Motor neuron (in vitro differentiated cells): ENCODE results near the gene C6orf47. TPM values are rescaled to one million over a fixed set of nuclear protein-coding genes. Genes with fewer than 3 reads are reported as not detected.
"Not testable (repeated sequence)": the region's sequence is repeated elsewhere in the genome, so short reads cannot be mapped to it uniquely, and the experiment has no call there.

Experiments
- ATAC-seq, 8 experiments: fragments of 200-7000 bp; cut with Tn5 transposase; replicated peaks in 6 of 8; 2 replicates each; pipeline ENCODE4 v1.8.0; 2021; ENCODE audit warnings: mild to moderate bottlenecking in 8 of 8, moderate library complexity in 8 of 8
- H3K27ac ChIP-seq, 2 donors: fragments of 250-450 bp; sonication (Bioruptor Pico); 2 replicates each; pipeline ENCODE4 v1.9.0; 2021; ENCODE audit warnings: antibody characterized with exemption in 2 of 2, mild to moderate bottlenecking in 2 of 2, moderate library complexity in 1 of 2
- H3K4me1 ChIP-seq, 2 donors: fragments of 250-450 bp; sonication (Bioruptor Pico); replicated peaks in 1 of 2; 2 replicates each; pipeline ENCODE4 v1.6.1; 2021; ENCODE audit warnings: antibody characterized with exemption in 2 of 2, mild to moderate bottlenecking in 2 of 2, moderate library complexity in 1 of 2
- H3K4me3 ChIP-seq, 5 donors: fragments of 250-450 bp; sonication (Bioruptor Pico); 2 replicates each; pipeline ENCODE4 v1.9.0; 2021; ENCODE audit warnings: antibody characterized with exemption in 5 of 5, mild to moderate bottlenecking in 5 of 5, moderate library complexity in 4 of 5
- WGBS, 10 experiments: fragments of 450-650 bp; shearing (Covaris generic); methylation state at CpG; one replicate each; pipeline ENCODE4 v1.0.0; 2022; 5-methylcytosine and 5-hydroxymethylcytosine counted together
- in situ Hi-C, 9 experiments: fragments of 400-800 bp; cut with MboI; loops; one replicate each; pipeline ENCODE4 v1.15.0; 2021; ENCODE audit warnings: low sequenced_read_pairs in 9 of 9, low pct_unique_long_range_greater_than_20kb in 2 of 9; ENCODE audit not compliant: unreplicated experiment in 9 of 9
- total RNA-seq, 8 experiments: library from RNA; unstranded; fragments of 300-600 nt; gene quantifications; 2 replicates each; pipeline versions ENCODE4 v1.2.3 to v1.2.4, GENCODE V29; 2022

Gene C6orf47
- total RNA-seq, result 10 to 100 TPM; 10.8 to 24.6 (median 15.5) TPM

GRCh38 chr6:31660381-31661261 is at the start of gene C6orf47:
Gene C6orf47, minus strand, starts transcription at chr6:31660778. Its CDS starts 831 bp downstream, at chr6:31659947.
- Histone ChIP-seq H3K27ac (peak within 1 kb of the TSS; percentile 68 to 79), H3K4me3 (peak within 1 kb of the TSS; percentile 48 to 74 (median 57)), H3K4me1 (peaks cover 29 to 31% of the 10 kb centered on the region in 2 donors)
- peak; percentile 57 to 71 (median 68) for ATAC-seq
- in situ Hi-C loops, result loop anchor here in 1 of 9 experiments (25.0 kb wide), 1 partner anchor 177 kb away; the partner anchor contains the start of gene HSPA1B
- WGBS, 10 experiments, result 0 to 2% (median 0%) methylated on average over 1 to 17 of the region's 52 CpGs; no CpG with 5 or more reads in 3 of the 10 experiments

- in situ Hi-C loops, H3K4me1 ChIP-seq, H3K27ac ChIP-seq, ATAC-seq, H3K4me3 ChIP-seq: not testable (repeated sequence)
- WGBS, 10 experiments, result 67 to 100% (median 90%) methylated on average over 3 to 6 of the region's 11 CpGs; no CpG with 5 or more reads in 6 of the 10 experiments
Observed at GRCh38 chr6:31709157-31709556, 48.6 kb upstream of the C6orf47 start.

- 33 to 100% (median 80%) methylated on average over 1 to 3 of the region's 3 CpGs; no CpG with 5 or more reads in 3 of the 10 experiments for WGBS, 10 experiments
- ATAC-seq, result no peak
- in situ Hi-C loops, result no loop called here
- H3K27ac ChIP-seq, result no peak overlapping the region
- no peak overlapping the region for H3K4me3 ChIP-seq
- H3K4me1 ChIP-seq, result no peaks in the 10 kb centered on the region
Observed at GRCh38 chr6:31708224-31708623, 47.6 kb upstream of the C6orf47 start.

- in situ Hi-C loops, result no loop called here
- 68 to 83% methylated on average over 2 to 6 of the region's 10 CpGs; no CpG with 5 or more reads in 8 of the 10 experiments for WGBS, 10 experiments
- Histone ChIP-seq H3K27ac (no peak overlapping the region), H3K4me3 (no peak overlapping the region), H3K4me1 (no peaks in the 10 kb centered on the region)
- ATAC-seq, result no peak
Observed at GRCh38 chr6:31707701-31708100, 47.1 kb upstream of the C6orf47 start.

- WGBS, 10 experiments, result 20 to 86% (median 57%) methylated on average over 1 to 2 of the region's 3 CpGs; no CpG with 5 or more reads in 5 of the 10 experiments
- ATAC-seq, result no peak
Observed at GRCh38 chr6:31706599-31706998, 46.0 kb upstream of the C6orf47 start, which contains the start of gene LY6G6F. Gene LY6G6F, plus strand, starts transcription at chr6:31706866. Its CDS starts 41 bp downstream, at chr6:31706907.

GRCh38 chr6:31705931-31706330 is 45.4 kb upstream of the C6orf47 start:
- no peak for ATAC-seq
- in situ Hi-C loops, result no loop called here
- no peak overlapping the region for H3K27ac ChIP-seq
- H3K4me3 ChIP-seq, result no peak overlapping the region
- H3K4me1 ChIP-seq, result peaks cover 8 to 10% of the 10 kb centered on the region in 2 donors
- 37 to 100% (median 89%) methylated on average over 3 to 6 of the region's 6 CpGs; no CpG with 5 or more reads in 1 of the 10 experiments for WGBS, 10 experiments

More at GRCh38 chr6:31706599-31706998, 46.0 kb upstream of the C6orf47 start, which contains the start of gene LY6G6F:
- Histone ChIP-seq H3K27ac (no peak within 1 kb of the TSS), H3K4me3 (no peak within 1 kb of the TSS), H3K4me1 (peaks cover under 1 to 4% of the 10 kb centered on the region in 2 donors)
- in situ Hi-C loops, result no loop called here

- Histone ChIP-seq H3K4me3 (peak within 1 kb of the TSS; percentile 67 to 93 (median 85)), H3K27ac (peak within 1 kb of the TSS; percentile 92 to 95), H3K4me1 (peaks cover 10% of the 10 kb centered on the region in 2 donors)
- WGBS, 10 experiments, result 0 to 7% (median 2%) methylated on average over 3 to 37 of the region's 54 CpGs
- peak; percentile 94 to 98 (median 96) for ATAC-seq
- in situ Hi-C loops, result no loop called here
Observed at GRCh38 chr6:31702819-31703716, 42.5 kb upstream of the C6orf47 start, which contains the start of gene ABHD16A. Gene ABHD16A, minus strand, starts transcription at chr6:31703324. Its CDS starts 43 bp downstream, at chr6:31703281.

GRCh38 chr6:31702405-31702818 is 41.8 kb upstream of the C6orf47 start:
- peak; percentile 2 to 18 (median 6) for ATAC-seq
- Histone ChIP-seq H3K27ac (peak overlapping the region; percentile 92 to 95), H3K4me3 (peak overlapping the region; percentile 67 to 93 (median 85)), H3K4me1 (peaks cover 10% of the 10 kb centered on the region in 2 donors)
- in situ Hi-C loops, result no loop called here
- 0 to 7% (median 0%) methylated on average over 4 to 10 of the region's 10 CpGs for WGBS, 10 experiments

- peak overlapping the region in 1 of 2 donors; percentile 95 for H3K27ac ChIP-seq
- peaks cover 10% of the 10 kb centered on the region in 2 donors for H3K4me1 ChIP-seq
- 0 to 56% (median 10%) methylated on average over 1 to 6 of the region's 7 CpGs for WGBS, 10 experiments
- peak in 4 of 8 experiments; percentile 3 to 31 (median 4) for ATAC-seq
- in situ Hi-C loops, result no loop called here
- H3K4me3 ChIP-seq, result peak overlapping the region; percentile 67 to 93 (median 85)
Observed at GRCh38 chr6:31701666-31702404, 41.3 kb upstream of the C6orf47 start.

GRCh38 chr6:31700740-31701401 is 40.3 kb upstream of the C6orf47 start:
- in situ Hi-C loops, result no loop called here
- 81 to 100% (median 93%) methylated on average over 1 to 4 of the region's 5 CpGs; no CpG with 5 or more reads in 3 of the 10 experiments for WGBS, 10 experiments
- ATAC-seq, result no peak
- no peak overlapping the region for H3K27ac ChIP-seq
- H3K4me1 ChIP-seq, result peaks cover 10% of the 10 kb centered on the region in 2 donors
- H3K4me3 ChIP-seq, result no peak overlapping the region

- WGBS, 10 experiments, result 20 to 100% (median 73%) methylated on average over 1 to 3 of the region's 3 CpGs; no CpG with 5 or more reads in 5 of the 10 experiments
- H3K4me1 ChIP-seq, result peaks cover 10% of the 10 kb centered on the region in 2 donors
- no peak for ATAC-seq
- no peak overlapping the region for H3K27ac ChIP-seq
- no peak overlapping the region for H3K4me3 ChIP-seq
- in situ Hi-C loops, result loop anchor here in 1 of 9 experiments (25.0 kb wide), 1 partner anchor 265 kb away; the partner anchor contains the start of genes DXO, NELFE and SKIC2
Observed at GRCh38 chr6:31697555-31697954, 37.0 kb upstream of the C6orf47 start.
